Measurements from ENCODE around the gene RBM12. TPM values are rescaled to one million over a fixed set of nuclear protein-coding genes. Genes with fewer than 3 reads are reported as not detected.
"Not testable (repeated sequence)": the region's sequence is repeated elsewhere in the genome, so short reads cannot be mapped to it uniquely, and the experiment has no call there.

RBM12 gene, protein sequence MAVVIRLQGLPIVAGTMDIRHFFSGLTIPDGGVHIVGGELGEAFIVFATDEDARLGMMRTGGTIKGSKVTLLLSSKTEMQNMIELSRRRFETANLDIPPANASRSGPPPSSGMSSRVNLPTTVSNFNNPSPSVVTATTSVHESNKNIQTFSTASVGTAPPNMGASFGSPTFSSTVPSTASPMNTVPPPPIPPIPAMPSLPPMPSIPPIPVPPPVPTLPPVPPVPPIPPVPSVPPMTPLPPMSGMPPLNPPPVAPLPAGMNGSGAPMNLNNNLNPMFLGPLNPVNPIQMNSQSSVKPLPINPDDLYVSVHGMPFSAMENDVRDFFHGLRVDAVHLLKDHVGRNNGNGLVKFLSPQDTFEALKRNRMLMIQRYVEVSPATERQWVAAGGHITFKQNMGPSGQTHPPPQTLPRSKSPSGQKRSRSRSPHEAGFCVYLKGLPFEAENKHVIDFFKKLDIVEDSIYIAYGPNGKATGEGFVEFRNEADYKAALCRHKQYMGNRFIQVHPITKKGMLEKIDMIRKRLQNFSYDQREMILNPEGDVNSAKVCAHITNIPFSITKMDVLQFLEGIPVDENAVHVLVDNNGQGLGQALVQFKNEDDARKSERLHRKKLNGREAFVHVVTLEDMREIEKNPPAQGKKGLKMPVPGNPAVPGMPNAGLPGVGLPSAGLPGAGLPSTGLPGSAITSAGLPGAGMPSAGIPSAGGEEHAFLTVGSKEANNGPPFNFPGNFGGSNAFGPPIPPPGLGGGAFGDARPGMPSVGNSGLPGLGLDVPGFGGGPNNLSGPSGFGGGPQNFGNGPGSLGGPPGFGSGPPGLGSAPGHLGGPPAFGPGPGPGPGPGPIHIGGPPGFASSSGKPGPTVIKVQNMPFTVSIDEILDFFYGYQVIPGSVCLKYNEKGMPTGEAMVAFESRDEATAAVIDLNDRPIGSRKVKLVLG
- total RNA-seq, result 10 to 100 TPM; 24.7 to 33.8 (median 29.3) TPM

DNA sequence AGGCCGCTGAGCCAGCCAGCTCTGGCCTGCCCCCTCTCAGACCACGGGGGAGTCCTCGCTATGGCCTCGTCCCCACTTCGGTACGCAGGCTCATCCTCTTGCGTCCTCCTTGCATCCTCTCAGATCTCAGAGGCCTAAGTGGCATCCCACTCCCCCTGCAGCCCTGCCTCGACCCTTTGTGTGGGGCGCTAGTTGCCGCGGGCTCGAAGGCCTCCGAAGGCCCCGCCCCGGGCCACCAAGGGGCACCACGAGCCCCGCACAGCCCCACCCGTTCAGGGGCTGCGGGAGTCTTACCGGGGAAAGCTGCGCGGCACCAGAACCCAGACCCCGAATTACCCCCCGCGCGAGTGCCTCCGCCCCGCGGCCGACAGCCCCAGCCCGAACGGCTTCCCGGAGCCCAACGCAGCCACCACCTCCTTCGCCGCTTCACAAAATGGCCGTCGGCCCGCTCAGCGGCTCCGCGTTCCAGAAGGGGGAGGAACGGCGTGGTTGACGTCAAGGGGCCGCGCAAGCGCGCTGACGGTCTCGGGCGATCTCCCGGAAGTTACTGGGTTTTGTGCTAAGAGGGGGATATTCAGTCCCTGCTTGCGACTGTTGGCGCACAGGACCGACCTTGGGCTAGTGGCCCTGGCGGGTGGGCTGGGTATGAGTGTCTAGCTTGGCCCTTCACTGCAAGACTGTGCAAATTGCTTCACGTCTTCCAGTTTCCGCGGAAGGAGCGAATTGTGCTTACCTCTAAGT lies at the start of gene RBM12, which contains the start of gene CPNE1:
Gene RBM12 (minus strand): TSS at position 435 of the 741 bp plus-strand sequence. CDS start 9,578 bp downstream, outside the sequence.
Gene CPNE1 (minus strand): TSS at position 435 of the 741 bp plus-strand sequence. CDS start 31,977 bp downstream, outside the sequence.
- in situ Hi-C loops (cut with MboI; ENCODE audit: low pct_ligation_motif_present in 1 of 4, low pct_unique_long_range_greater_than_20kb in 1 of 4, low sequenced_read_pairs in 3 of 4) (no loop called here), intact Hi-C loops (cut with DNase I; ENCODE audit: low total_unique reads) (loop anchor here (2.0 kb wide), 1 partner anchor 48 kb away; no protein-coding TSS in a partner anchor)
- H3K4me1 ChIP-seq, result peaks cover 15 to 40% (median 38%) of the 10 kb centered on the region in 4 donors
- H3K36me3 ChIP-seq, result peaks cover 0 to 13% (median 3%) of the 10 kb centered on the region in 4 donors
- DNase-seq, result peak; percentile 94
- H3K27ac ChIP-seq, result peak within 1 kb of the TSS; percentile 94 to 98 (median 96)
- WGBS, 2 donors (ENCODE audit: low coverage in 1 of 2), result 2% methylated on average over 54 of the region's 61 CpGs; no CpG with 5 or more reads in 1 of the 2 donors
- peak within 1 kb of the TSS; percentile 57 to 87 (median 64) for H3K4me3 ChIP-seq
- H3K9me3 ChIP-seq, result no peaks in the 10 kb centered on the region
- no peaks in the 10 kb centered on the region for H3K27me3 ChIP-seq
- TF ChIP-seq EP300 (IDR thresholded peaks at IDR 0.05; ENCODE audit: low read depth) (no peak), POLR2AphosphoS5 (IDR thresholded peaks at IDR 0.05) (peak; percentile 94 to 98 (median 98)), POLR2A (IDR thresholded peaks at IDR 0.05) (peak; percentile 94)
- TF ChIP-seq, protein P1, sequence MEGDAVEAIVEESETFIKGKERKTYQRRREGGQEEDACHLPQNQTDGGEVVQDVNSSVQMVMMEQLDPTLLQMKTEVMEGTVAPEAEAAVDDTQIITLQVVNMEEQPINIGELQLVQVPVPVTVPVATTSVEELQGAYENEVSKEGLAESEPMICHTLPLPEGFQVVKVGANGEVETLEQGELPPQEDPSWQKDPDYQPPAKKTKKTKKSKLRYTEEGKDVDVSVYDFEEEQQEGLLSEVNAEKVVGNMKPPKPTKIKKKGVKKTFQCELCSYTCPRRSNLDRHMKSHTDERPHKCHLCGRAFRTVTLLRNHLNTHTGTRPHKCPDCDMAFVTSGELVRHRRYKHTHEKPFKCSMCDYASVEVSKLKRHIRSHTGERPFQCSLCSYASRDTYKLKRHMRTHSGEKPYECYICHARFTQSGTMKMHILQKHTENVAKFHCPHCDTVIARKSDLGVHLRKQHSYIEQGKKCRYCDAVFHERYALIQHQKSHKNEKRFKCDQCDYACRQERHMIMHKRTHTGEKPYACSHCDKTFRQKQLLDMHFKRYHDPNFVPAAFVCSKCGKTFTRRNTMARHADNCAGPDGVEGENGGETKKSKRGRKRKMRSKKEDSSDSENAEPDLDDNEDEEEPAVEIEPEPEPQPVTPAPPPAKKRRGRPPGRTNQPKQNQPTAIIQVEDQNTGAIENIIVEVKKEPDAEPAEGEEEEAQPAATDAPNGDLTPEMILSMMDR (IDR thresholded peaks at IDR 0.05), result peak in 2 of 5 experiments; percentile 7 to 10

GRCh38 chr20:35714127-35714526 lies 49.4 kb upstream of the RBM12 start:
- DNase-seq, result no peak
- intact Hi-C loops (cut with DNase I; ENCODE audit: low total_unique reads), result no loop called here
- in situ Hi-C loops (cut with MboI; ENCODE audit: low pct_ligation_motif_present in 1 of 4, low pct_unique_long_range_greater_than_20kb in 1 of 4, low sequenced_read_pairs in 3 of 4), result loop anchor here in 2 of 4 donors (25.0 kb wide), 1 partner anchor 173 kb away; no protein-coding TSS in a partner anchor
- Histone ChIP-seq H3K36me3 (peaks cover 0 to 96% (median 48%) of the 10 kb centered on the region in 4 donors), H3K9me3 (no peaks in the 10 kb centered on the region), H3K27ac (no peak overlapping the region), H3K4me1 (peaks cover 0 to 26% (median 7%) of the 10 kb centered on the region in 4 donors), H3K27me3 (no peaks in the 10 kb centered on the region), H3K4me3 (no peak overlapping the region)
- TF ChIP-seq POLR2A (IDR thresholded peaks at IDR 0.05) (no peak), POLR2AphosphoS5 (IDR thresholded peaks at IDR 0.05) (no peak), EP300 (IDR thresholded peaks at IDR 0.05; ENCODE audit: low read depth) (no peak)
- TF ChIP-seq, protein P1 (IDR thresholded peaks at IDR 0.05), result no peak
- WGBS, 2 donors (ENCODE audit: low coverage in 1 of 2), result 67 to 70% methylated on average over 3 to 4 of the region's 4 CpGs

DNA sequence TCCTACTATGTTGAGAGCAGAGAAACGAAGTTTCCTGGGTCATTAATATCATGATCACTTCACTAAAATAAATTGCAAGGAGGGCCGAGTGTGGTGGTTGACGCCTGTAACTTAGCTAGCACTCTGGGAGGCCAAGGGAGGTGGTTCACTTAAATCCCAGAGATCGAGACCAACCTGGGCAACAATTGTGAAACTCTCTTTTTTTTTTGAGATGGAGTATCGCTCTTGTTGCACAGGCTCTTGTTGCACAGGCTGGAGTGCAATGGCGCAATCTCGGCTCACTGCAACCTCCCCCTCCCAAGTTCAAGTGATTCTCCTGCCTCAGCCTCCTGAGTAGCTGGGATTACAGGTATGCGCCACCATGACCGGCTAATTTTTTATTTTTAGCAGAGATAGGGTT lies 48.4 kb upstream of the RBM12 start:
- H3K27me3 ChIP-seq; H3K27ac ChIP-seq; intact Hi-C loops (cut with DNase I; ENCODE audit: low total_unique reads); H3K9me3 ChIP-seq; H3K4me3 ChIP-seq; DNase-seq: not testable (repeated sequence)
- peaks cover 0 to 96% (median 47%) of the 10 kb centered on the region in 4 donors for H3K36me3 ChIP-seq
- 88% methylated on average over 9 of the region's 9 CpGs; no CpG with 5 or more reads in 1 of the 2 donors for WGBS, 2 donors (ENCODE audit: low coverage in 1 of 2)
- in situ Hi-C loops (cut with MboI; ENCODE audit: low pct_ligation_motif_present in 1 of 4, low pct_unique_long_range_greater_than_20kb in 1 of 4, low sequenced_read_pairs in 3 of 4), result loop anchor here in 2 of 4 donors (25.0 kb wide), 1 partner anchor 174 kb away; no protein-coding TSS in a partner anchor
- peaks cover 0 to 32% (median 8%) of the 10 kb centered on the region in 4 donors for H3K4me1 ChIP-seq

DNA sequence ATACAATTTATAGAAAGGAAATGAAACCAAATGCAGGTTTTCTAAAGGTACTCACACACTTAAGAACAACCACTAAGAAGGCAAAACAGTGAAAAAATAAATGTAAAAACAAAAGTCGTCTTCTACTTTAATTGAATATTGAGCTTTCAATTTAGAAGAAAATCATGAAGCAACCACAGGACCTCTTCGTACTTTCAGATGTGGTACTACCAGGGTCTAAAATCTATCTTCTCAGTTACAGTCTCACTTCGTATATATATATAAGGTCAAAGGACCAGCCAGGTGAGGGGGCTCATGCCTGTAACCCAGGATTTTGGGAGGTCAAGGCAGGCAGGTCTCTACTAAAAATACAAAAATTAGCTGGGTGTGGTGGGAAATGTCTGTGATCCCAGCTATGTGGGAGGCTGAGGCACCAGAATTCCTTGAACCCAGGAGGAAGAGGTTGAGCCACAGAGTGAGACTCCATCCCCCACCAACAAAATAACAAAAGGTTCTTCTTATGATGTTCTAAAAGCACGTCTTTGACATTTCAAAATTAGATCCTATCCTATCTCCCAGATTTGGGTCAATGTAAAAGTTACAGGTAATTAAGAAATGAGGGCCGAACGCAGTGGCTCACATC lies 47.0 kb upstream of the RBM12 start:
- in situ Hi-C loops (cut with MboI; ENCODE audit: low pct_ligation_motif_present in 1 of 4, low pct_unique_long_range_greater_than_20kb in 1 of 4, low sequenced_read_pairs in 3 of 4), result loop anchor here in 2 of 4 donors (25.0 kb wide), 1 partner anchor 176 kb away; no protein-coding TSS in a partner anchor
- Histone ChIP-seq H3K27ac (no peak overlapping the region), H3K9me3 (no peaks in the 10 kb centered on the region), H3K27me3 (no peaks in the 10 kb centered on the region), H3K36me3 (peaks cover 0 to 96% (median 46%) of the 10 kb centered on the region in 4 donors), H3K4me3 (no peak overlapping the region), H3K4me1 (peaks cover 0 to 32% (median 8%) of the 10 kb centered on the region in 4 donors)
- intact Hi-C loops (cut with DNase I; ENCODE audit: low total_unique reads), result no loop called here
- no peak for TF ChIP-seq POLR2AphosphoS5 (IDR thresholded peaks at IDR 0.05)
- TF ChIP-seq, protein P1 (IDR thresholded peaks at IDR 0.05), result no peak
- no peak for TF ChIP-seq POLR2A (IDR thresholded peaks at IDR 0.05)
- no peak for TF ChIP-seq EP300 (IDR thresholded peaks at IDR 0.05; ENCODE audit: low read depth)
- WGBS, 2 donors (ENCODE audit: low coverage in 1 of 2), result 74 to 80% methylated on average over 2 to 6 of the region's 6 CpGs
- no peak for DNase-seq

All from transverse colon (tissue), 4 donors.